A673 (cell line): ENCODE results near the gene GNAZ.

ENCODE experiments used
- EZH2 ChIP-seq: fragments of 200-600 bp; sonication (generic); IDR thresholded peaks from 2 replicates; pipeline ENCODE4 v1.6.1; 2017; ENCODE audit warnings: borderline replicate concordance, low read depth, mild to moderate bottlenecking, mixed read lengths, antibody characterized with exemption, low read length; ENCODE audit not compliant: poor library complexity, severe bottlenecking
- TF ChIP-seq, protein P1 (sequence below): fragments of 300-800, 200-600 bp; sonication (generic); conservative IDR thresholded peaks from 2 replicates; pipeline ENCODE4 v1.5.1; 2017; ENCODE audit warnings: low read depth, mild to moderate bottlenecking, antibody characterized with exemption, low read length, moderate library complexity, mixed read lengths

DNA sequence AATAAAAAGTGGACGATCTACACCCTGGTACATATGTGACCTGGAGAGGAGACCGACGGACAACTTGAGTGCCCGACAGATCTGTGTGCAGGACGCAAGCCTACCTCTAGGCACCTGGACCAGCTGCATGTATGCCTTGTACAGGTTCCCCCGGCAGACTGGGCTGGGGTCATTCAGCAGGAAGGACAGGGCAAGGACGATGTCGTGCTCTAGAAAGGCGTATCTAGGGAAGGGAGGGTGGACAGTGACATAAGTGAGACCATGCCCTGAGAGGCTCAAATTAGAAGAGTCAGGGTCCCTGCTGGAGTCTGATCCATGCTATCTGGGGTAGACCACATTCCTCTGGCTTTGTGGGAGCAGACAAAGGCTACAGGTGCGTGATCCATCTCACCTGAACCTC, 63.6 kb downstream of the GNAZ start:
- TF ChIP-seq EZH2, result no peak
- TF ChIP-seq, protein P1, sequence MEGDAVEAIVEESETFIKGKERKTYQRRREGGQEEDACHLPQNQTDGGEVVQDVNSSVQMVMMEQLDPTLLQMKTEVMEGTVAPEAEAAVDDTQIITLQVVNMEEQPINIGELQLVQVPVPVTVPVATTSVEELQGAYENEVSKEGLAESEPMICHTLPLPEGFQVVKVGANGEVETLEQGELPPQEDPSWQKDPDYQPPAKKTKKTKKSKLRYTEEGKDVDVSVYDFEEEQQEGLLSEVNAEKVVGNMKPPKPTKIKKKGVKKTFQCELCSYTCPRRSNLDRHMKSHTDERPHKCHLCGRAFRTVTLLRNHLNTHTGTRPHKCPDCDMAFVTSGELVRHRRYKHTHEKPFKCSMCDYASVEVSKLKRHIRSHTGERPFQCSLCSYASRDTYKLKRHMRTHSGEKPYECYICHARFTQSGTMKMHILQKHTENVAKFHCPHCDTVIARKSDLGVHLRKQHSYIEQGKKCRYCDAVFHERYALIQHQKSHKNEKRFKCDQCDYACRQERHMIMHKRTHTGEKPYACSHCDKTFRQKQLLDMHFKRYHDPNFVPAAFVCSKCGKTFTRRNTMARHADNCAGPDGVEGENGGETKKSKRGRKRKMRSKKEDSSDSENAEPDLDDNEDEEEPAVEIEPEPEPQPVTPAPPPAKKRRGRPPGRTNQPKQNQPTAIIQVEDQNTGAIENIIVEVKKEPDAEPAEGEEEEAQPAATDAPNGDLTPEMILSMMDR, result no peak
